ENCODE measurements around the gene GALNT9. TPM values are rescaled to one million over a fixed set of nuclear protein-coding genes. Genes with fewer than 3 reads are reported as not detected.

Gene GALNT9
- polyA plus RNA-seq, 1 of the 3 experiments (the other 2 are of a cell fraction), result not detected

- no peak for TF ChIP-seq SIN3A (IDR thresholded peaks at IDR 0.05; ENCODE audit: borderline replicate concordance, low read depth, low read length)
- TF ChIP-seq, protein P1, sequence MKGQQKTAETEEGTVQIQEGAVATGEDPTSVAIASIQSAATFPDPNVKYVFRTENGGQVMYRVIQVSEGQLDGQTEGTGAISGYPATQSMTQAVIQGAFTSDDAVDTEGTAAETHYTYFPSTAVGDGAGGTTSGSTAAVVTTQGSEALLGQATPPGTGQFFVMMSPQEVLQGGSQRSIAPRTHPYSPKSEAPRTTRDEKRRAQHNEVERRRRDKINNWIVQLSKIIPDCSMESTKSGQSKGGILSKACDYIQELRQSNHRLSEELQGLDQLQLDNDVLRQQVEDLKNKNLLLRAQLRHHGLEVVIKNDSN (IDR thresholded peaks at IDR 0.05; ENCODE audit: borderline replicate concordance, low read depth), result no peak
- TF ChIP-seq JUND (IDR thresholded peaks at IDR 0.05), result no peak
- no peak for TF ChIP-seq RAD21 (IDR thresholded peaks at IDR 0.05; ENCODE audit: low read length)
- TF ChIP-seq GABPA (IDR thresholded peaks at IDR 0.05; ENCODE audit: low read depth), result no peak
- TF ChIP-seq ZBTB33 (IDR thresholded peaks at IDR 0.05; ENCODE audit: borderline replicate concordance, low read depth), result no peak
- TF ChIP-seq SMC3 (IDR thresholded peaks at IDR 0.05; ENCODE audit: low read depth, low read length), result no peak
- no peak for TF ChIP-seq MEF2A (IDR thresholded peaks at IDR 0.05; ENCODE audit: borderline replicate concordance, low read depth)
- TF ChIP-seq YY1 (IDR thresholded peaks at IDR 0.05; ENCODE audit: low read depth), result no peak
Observed at GRCh38 chr12:132166093-132166492, 163.3 kb downstream of the GALNT9 start (continued).

GRCh38 chr12:132165584-132165983, 163.8 kb downstream of the GALNT9 start:
- H3K4me2 ChIP-seq, result no peak overlapping the region
- no peak overlapping the region for H2AFZ ChIP-seq (ENCODE audit: low read depth)
- no peaks in the 10 kb centered on the region for H3K79me2 ChIP-seq (ENCODE audit: insufficient read depth)
- TF ChIP-seq POLR2AphosphoS5 (IDR thresholded peaks at IDR 0.05; ENCODE audit: low read depth, low read length), result no peak
- no peak overlapping the region for H3K4me3 ChIP-seq (ENCODE audit: low read depth in 2 of 2, low read length in 1 of 2)
- WGBS (ENCODE audit: low lambda C conversion rate), result 92% methylated on average over 6 of the region's 6 CpGs
- no peak overlapping the region for H3K9ac ChIP-seq
- no peaks in the 10 kb centered on the region for H3K9me2 ChIP-seq
- ChIA-PET CTCF (no interaction called here), POLR2A (no interaction called here)
- DNase-seq, result no peak
- H4K20me1 ChIP-seq (ENCODE audit: insufficient read depth), result no peaks in the 10 kb centered on the region
- no peaks in the 10 kb centered on the region for H3K9me3 ChIP-seq
- H3K36me3 ChIP-seq (replicated peaks in 1 of 2; ENCODE audit: control insufficient read depth in 1 of 2, insufficient read depth in 2 of 2, low read length in 1 of 2), result no peaks in the 10 kb centered on the region
- no peak overlapping the region for H3K27ac ChIP-seq (ENCODE audit: low read depth in 2 of 2, low read length in 1 of 2)
- peaks cover 50% of the 10 kb centered on the region for H3K27me3 ChIP-seq (ENCODE audit: insufficient read depth)
- H3F3A ChIP-seq (replicated peaks; ENCODE audit: insufficient read depth), result peaks cover 9% of the 10 kb centered on the region
- peaks cover 2 to 7% of the 10 kb centered on the region in 2 experiments; a peak in 2 of 4 replicates for H3K4me1 ChIP-seq (ENCODE audit: control insufficient read depth in 1 of 2, insufficient read depth in 2 of 2, low read depth in 1 of 2, low read length in 1 of 2)

- no peaks in the 10 kb centered on the region for H3K9me3 ChIP-seq
- POLR2A ChIA-PET, result no interaction called here
- H3K79me2 ChIP-seq (ENCODE audit: insufficient read depth), result no peaks in the 10 kb centered on the region
- no peak overlapping the region for H3K4me3 ChIP-seq (ENCODE audit: low read depth in 2 of 2, low read length in 1 of 2)
- TF ChIP-seq, protein P1 (IDR thresholded peaks at IDR 0.05; ENCODE audit: borderline replicate concordance, low read depth), result no peak
- TF ChIP-seq GABPA (IDR thresholded peaks at IDR 0.05; ENCODE audit: low read depth) (no peak), TCF12 (IDR thresholded peaks at IDR 0.05) (no peak), CHD2 (IDR thresholded peaks at IDR 0.05; ENCODE audit: low read length, partially characterized antibody) (no peak), FOSL2 (IDR thresholded peaks at IDR 0.05; ENCODE audit: borderline replicate concordance, low read depth) (no peak), RCOR1 (IDR thresholded peaks at IDR 0.05; ENCODE audit: low read length) (no peak), SIN3A (IDR thresholded peaks at IDR 0.05; ENCODE audit: borderline replicate concordance, low read depth, low read length) (no peak), POLR2AphosphoS5 (IDR thresholded peaks at IDR 0.05; ENCODE audit: low read depth, low read length) (no peak)
- TF ChIP-seq, protein P2, sequence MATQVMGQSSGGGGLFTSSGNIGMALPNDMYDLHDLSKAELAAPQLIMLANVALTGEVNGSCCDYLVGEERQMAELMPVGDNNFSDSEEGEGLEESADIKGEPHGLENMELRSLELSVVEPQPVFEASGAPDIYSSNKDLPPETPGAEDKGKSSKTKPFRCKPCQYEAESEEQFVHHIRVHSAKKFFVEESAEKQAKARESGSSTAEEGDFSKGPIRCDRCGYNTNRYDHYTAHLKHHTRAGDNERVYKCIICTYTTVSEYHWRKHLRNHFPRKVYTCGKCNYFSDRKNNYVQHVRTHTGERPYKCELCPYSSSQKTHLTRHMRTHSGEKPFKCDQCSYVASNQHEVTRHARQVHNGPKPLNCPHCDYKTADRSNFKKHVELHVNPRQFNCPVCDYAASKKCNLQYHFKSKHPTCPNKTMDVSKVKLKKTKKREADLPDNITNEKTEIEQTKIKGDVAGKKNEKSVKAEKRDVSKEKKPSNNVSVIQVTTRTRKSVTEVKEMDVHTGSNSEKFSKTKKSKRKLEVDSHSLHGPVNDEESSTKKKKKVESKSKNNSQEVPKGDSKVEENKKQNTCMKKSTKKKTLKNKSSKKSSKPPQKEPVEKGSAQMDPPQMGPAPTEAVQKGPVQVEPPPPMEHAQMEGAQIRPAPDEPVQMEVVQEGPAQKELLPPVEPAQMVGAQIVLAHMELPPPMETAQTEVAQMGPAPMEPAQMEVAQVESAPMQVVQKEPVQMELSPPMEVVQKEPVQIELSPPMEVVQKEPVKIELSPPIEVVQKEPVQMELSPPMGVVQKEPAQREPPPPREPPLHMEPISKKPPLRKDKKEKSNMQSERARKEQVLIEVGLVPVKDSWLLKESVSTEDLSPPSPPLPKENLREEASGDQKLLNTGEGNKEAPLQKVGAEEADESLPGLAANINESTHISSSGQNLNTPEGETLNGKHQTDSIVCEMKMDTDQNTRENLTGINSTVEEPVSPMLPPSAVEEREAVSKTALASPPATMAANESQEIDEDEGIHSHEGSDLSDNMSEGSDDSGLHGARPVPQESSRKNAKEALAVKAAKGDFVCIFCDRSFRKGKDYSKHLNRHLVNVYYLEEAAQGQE (IDR thresholded peaks at IDR 0.05; ENCODE audit: low read depth, low read length), result no peak
- TF ChIP-seq, protein P3, sequence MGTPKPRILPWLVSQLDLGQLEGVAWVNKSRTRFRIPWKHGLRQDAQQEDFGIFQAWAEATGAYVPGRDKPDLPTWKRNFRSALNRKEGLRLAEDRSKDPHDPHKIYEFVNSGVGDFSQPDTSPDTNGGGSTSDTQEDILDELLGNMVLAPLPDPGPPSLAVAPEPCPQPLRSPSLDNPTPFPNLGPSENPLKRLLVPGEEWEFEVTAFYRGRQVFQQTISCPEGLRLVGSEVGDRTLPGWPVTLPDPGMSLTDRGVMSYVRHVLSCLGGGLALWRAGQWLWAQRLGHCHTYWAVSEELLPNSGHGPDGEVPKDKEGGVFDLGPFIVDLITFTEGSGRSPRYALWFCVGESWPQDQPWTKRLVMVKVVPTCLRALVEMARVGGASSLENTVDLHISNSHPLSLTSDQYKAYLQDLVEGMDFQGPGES (IDR thresholded peaks at IDR 0.05; ENCODE audit: low read depth, low read length), result no peak
- no peak overlapping the region for H3K27ac ChIP-seq (ENCODE audit: low read depth in 2 of 2, low read length in 1 of 2)
- H3K36me3 ChIP-seq (replicated peaks in 1 of 2; ENCODE audit: control insufficient read depth in 1 of 2, insufficient read depth in 2 of 2, low read length in 1 of 2), result no peaks in the 10 kb centered on the region
- peaks cover 6% of the 10 kb centered on the region for H3F3A ChIP-seq (replicated peaks; ENCODE audit: insufficient read depth)
- DNase-seq, result no peak
- H3K9me2 ChIP-seq, result no peaks in the 10 kb centered on the region
- peaks cover 0 to 2% of the 10 kb centered on the region in 2 experiments; a peak in 1 of 4 replicates for H3K4me1 ChIP-seq (ENCODE audit: control insufficient read depth in 1 of 2, insufficient read depth in 2 of 2, low read depth in 1 of 2, low read length in 1 of 2)
- H3K27me3 ChIP-seq (ENCODE audit: insufficient read depth), result peaks cover 38% of the 10 kb centered on the region
- no peaks in the 10 kb centered on the region for H4K20me1 ChIP-seq (ENCODE audit: insufficient read depth)
- no peak overlapping the region for H3K9ac ChIP-seq
- CTCF ChIA-PET, result interaction anchor here (5.3 kb wide), 1 partner anchor 251 kb away, joined by 33 read pairs; no protein-coding TSS in a partner anchor
- H2AFZ ChIP-seq (ENCODE audit: low read depth), result no peak overlapping the region
- 41% methylated on average over 7 of the region's 7 CpGs for WGBS (ENCODE audit: low lambda C conversion rate)
- no peak overlapping the region for H3K4me2 ChIP-seq
Observed at GRCh38 chr12:132164426-132164825, 165.0 kb downstream of the GALNT9 start.

Measured in SK-N-SH (cell line).